Stimulated activated CD8-positive, alpha-beta memory T cell treated with anti-CD3 and anti-CD28 coated beads, Interleukin-4, amount 100 ng/mL, for 48 hours (primary cell): ENCODE data around the gene PTPRN2.

Experiments
- DNase-seq: peaks from one replicate; pipeline ENCODE4 v3.0.0-alpha.2; 2020

Gene PTPRN2

GRCh38 chr7:157540606-157541294 lies 1046.9 kb downstream of the PTPRN2 start:
- DNase-seq = no peak

DNA sequence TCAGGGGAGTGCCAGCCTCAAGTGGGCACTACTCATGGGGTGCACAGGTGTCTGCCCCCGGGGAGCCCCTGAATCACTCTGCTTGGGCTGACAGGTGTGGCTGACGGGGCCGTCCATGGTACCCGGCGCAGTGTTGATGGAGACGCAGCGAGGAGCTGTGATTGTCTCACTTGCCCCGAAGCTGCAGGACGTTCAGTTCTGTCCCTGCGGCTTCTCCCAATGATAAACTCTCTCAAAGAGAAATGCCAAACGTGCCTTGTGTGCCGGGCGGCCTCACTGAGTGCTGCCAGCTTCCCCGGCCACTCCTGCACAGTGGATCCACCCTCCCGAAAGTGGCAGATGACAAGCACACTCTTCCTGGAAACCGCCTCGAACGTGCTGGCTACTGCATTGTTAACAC lies 1047.6 kb downstream of the PTPRN2 start:
- no peak for DNase-seq

GRCh38 chr7:157539521-157539920 lies 1048.1 kb downstream of the PTPRN2 start:
- DNase-seq = no peak

DNA sequence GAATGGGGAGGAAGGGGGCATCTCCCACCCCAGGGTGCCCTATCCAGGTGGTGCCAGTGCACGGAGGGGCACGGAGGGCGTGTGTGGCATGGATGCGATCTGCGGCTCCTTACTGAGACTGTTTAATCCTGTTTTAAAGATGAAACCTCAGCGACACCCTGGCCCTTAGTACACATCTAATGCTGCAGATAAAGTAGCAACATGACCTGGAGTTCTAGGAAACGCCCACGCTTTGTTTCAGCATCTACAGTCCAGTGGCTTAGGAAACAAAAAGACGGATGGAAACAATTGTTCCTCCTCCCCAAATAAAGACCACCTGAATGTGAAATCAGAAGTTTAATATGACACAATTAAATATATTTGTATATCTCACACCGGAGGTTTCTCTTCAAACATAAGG lies 1048.9 kb downstream of the PTPRN2 start:
- no peak for DNase-seq

DNA sequence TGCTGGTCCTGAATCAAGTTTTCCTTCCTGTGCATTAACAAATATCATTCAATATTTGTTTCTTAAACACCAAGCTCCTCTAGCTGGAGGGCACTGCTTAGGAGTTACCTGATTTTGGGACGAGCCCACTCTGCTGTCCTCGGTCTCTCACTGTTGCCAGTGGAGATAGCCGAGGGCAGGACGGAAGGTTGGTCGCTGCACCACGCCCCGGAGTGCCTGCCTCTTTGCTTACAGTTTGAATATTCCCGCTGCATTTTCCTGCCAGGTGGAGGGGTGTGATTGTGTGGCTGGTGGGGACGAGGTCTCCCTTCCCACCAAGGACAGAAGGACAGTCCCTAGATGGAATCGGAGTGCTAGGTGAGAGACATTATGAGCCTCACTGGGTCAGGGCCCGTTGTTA lies 1049.3 kb downstream of the PTPRN2 start:
- no peak for DNase-seq

GRCh38 chr7:157537056-157537455 lies 1050.6 kb downstream of the PTPRN2 start:
- no peak for DNase-seq

DNA sequence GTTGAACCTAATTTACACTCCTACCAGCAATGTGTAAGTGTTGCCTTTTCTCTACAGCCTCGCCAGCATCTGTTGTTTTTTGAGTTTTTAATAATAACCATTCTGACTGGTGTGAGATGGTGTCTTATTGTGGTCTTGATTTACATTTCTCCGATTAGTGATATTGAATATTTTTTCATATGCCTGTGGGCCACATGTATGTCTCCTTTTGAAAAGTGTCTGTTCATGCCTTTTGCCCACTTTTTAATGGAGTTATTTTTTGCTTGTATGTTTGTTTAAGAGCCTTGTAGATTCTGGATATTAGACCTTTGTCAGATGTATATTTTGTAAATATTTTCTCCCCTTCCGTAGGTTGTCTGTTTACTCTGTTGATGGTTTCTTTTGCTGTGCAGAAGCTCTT lies 1055.6 kb downstream of the PTPRN2 start:
- no peak for DNase-seq

DNA sequence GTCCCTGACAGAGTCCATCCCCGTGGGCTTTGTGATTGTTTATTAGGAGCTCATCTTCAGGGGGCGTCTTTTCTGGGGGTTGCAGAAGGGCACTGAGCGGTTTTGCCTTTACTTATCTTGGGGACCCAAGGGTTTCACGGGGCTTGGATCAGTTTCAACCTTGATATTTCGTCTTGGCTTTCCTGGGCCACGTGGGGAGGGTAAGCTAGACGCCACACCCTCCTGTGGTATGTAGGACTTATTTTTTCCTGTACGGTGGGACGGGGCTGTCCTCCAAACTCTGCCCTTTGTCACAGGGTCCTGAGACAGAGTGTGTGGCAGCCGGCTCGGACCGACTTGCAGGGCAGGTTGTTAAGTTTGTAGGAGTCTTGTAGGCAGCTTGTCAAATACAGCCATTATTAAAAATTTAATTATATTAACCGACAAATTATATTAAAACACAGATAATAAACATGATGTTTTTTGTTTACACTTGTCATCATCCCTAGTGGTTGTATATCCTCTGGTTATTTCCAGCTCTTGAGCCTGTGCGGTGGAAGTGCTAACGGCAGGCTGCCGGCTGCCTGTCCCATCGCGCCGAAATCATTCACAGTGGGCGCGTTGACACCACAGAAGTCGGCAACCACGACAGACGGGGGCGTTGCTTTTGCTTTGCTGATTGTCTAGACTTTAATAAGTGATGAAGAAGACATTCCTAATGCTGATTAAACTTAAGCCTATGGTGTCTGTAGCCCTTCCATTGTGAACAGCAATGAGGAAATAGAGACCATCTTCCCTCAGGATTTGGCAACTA lies 1057.7 kb downstream of the PTPRN2 start:
- peak; percentile 12 for DNase-seq

- DNase-seq = peak; percentile 13
Observed at GRCh38 chr7:157528785-157529341, 1058.8 kb downstream of the PTPRN2 start.

- peak; percentile 10 for DNase-seq
Observed at GRCh38 chr7:157527686-157528085, 1059.9 kb downstream of the PTPRN2 start.

- DNase-seq = peak; percentile 1
Observed at GRCh38 chr7:157526913-157527634, 1060.5 kb downstream of the PTPRN2 start.

- DNase-seq = peak; percentile 20
Observed at GRCh38 chr7:157526005-157526912, 1061.4 kb downstream of the PTPRN2 start.

GRCh38 chr7:157525491-157525915 lies 1062.1 kb downstream of the PTPRN2 start:
- peak; percentile 31 for DNase-seq

DNA sequence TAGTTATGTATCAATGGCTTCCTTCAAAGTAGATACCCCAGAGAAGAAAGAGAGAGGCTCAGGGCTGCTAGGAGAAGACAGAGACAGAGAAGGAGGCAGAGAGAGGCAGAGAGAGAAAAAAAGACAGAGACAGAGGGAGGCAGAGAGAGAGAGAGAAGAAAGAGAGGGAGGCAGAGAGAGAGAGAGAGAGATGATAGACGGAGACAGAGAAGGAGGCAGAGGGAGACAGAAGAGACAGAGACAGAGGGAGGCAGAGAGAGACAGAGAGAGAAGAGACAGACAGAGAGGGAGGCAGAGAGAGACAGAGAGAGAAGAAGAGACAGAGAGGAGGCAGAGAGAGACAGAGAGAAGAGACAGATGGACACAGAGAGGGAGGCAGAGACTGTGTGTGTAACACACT lies 1062.9 kb downstream of the PTPRN2 start:
- DNase-seq = no peak

DNA sequence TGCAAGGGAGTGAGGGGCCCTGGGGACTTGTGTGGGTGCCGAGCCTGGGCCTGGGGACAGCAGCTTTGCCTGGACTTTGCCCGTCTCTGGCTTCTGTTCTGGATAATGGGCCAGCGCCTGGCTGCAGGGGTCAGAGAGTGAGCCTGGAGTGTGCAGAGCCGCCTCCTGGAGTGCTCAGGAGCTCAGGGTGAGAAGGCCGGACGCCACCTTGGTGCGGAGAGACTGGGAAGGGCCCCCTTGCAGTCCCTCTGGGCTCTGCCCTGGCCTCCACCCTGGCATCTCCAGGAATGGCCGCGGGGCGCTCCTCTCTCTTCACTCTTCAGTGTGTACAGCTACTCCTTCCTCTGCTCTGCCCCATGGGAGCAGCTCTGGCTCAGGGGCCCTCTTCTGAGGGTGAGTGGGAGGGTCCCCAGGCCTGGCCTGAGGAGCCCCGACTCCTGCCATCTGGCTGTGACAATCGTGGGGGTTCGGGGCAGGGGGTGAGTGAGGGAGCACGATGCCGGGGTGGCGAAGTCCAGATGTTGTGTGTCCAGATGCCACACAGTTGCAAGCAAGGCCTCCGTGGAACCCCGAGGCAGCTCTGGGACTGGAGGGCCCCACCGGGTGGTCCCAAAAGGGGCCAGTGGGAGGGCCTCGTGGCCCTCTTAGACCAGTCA lies 1063.7 kb downstream of the PTPRN2 start:
- DNase-seq = peak; percentile 20

- DNase-seq = peak; percentile 20
Observed at GRCh38 chr7:157523371-157523765, 1064.3 kb downstream of the PTPRN2 start.

DNA sequence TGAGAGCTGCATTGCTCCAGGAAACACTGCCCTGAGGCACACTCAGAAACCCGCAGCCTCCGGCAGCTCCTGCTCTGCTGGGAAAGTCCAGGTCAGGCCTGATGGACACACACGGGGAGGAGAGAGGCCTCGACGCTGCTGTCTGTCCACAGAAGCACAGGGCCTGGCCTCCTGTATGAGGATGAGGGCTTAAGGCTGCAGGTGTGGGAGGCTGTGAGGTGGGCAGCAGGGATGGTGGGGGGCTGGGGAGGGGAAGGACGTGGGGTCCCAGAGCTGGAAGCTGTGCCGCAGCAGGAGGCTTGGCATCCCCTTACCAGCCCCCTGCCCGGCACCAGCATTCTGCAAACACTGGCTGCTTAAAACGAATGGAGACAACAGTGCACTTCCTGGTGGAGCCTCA lies 1064.7 kb downstream of the PTPRN2 start:
- peak; percentile 7 for DNase-seq

DNA sequence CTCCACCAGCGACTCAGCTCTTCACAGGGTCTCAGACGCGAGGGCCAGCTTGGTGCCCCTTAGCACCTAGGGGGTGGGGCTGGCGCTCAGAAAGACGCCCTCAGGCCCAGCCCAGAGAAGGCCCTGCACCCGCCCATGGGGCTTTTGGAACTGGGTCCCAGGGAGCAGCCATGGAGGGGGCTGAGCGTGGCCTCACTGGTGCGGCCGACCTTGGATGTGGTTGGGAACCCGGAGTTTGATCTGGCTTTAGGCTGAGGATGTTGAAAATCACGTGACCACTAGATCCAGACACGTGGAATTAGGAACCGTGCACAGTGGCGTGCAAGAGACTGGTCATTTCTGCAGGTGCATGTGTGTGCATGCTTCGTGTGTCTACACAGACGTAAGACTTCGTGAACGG lies 1065.4 kb downstream of the PTPRN2 start:
- DNase-seq = no peak

DNA sequence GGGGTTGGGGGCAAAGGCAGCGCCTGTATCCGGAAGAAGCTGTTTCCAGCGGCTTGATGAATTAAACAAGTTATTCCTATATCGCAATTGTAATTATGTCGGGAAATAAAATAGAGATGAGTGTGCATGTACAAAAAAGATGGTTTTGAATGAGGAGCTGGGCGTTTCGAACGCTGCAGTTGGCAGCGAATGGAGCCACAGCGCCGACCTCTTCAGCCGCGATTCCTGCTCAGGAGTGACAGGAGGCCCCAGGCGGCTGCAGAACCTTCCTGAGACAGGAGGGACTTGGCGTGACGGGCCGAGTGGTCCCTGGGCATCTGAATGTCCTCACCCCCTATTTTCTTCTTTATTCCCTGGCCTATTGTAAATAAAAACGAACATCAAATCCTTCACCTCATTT lies 1065.9 kb downstream of the PTPRN2 start:
- DNase-seq = no peak

GRCh38 chr7:157521061-157521731 lies 1066.4 kb downstream of the PTPRN2 start:
- peak; percentile 12 for DNase-seq

- DNase-seq = no peak
Observed at GRCh38 chr7:157520249-157520648, 1067.4 kb downstream of the PTPRN2 start.
